Mesenchymal stem cell (in vitro differentiated cells and primary cell): ENCODE results near the gene HVCN1.
A peak's percentile ranks its signal among the peaks of the same experiment; 100 is the strongest.

Experiments used
- DNase-seq: peaks from one replicate; pipeline ENCODE4 v3.0.0-alpha.2; 2013
- H2AFZ ChIP-seq: one replicate; pipeline ENCODE4 v1.6.1; 2013; ENCODE audit warnings: low read depth, mild to moderate bottlenecking, control low read depth, inconsistent platforms, low read length, moderate library complexity
- H2AK5ac ChIP-seq: 2 replicates; pipeline ENCODE4 v1.6.1; 2013; ENCODE audit warnings: low read length, moderate library complexity, mild to moderate bottlenecking, inconsistent platforms; ENCODE audit not compliant: severe bottlenecking
- H2BK120ac ChIP-seq: one replicate; pipeline ENCODE4 v1.6.1; 2013; ENCODE audit warnings: low read depth, mild to moderate bottlenecking, inconsistent platforms, low read length, moderate library complexity
- H2BK12ac ChIP-seq, 2 experiments: one replicate each; pipeline ENCODE4 v1.6.1; 2013; ENCODE audit warnings: inconsistent platforms in 2 of 2, low read length in 2 of 2, mild to moderate bottlenecking in 2 of 2, moderate library complexity in 2 of 2, control low read depth in 1 of 2
- H2BK15ac ChIP-seq: one replicate; pipeline ENCODE4 v1.6.1; 2013; ENCODE audit warnings: mild to moderate bottlenecking, low read depth, inconsistent platforms; ENCODE audit not compliant: poor library complexity, severe bottlenecking
- H2BK5ac ChIP-seq: 2 replicates; pipeline ENCODE4 v1.6.1; 2013; ENCODE audit warnings: low read depth, mild to moderate bottlenecking, low read length, control low read depth, inconsistent platforms; ENCODE audit not compliant: poor library complexity, severe bottlenecking
- H3K14ac ChIP-seq, 2 experiments: one replicate each; pipeline ENCODE4 v1.6.1; 2013; ENCODE audit warnings: inconsistent platforms in 2 of 2, low read length in 2 of 2, control low read depth in 1 of 2, mild to moderate bottlenecking in 1 of 2, moderate library complexity in 1 of 2
- H3K18ac ChIP-seq, 2 experiments: one replicate each; pipeline ENCODE4 v1.6.1; 2013; ENCODE audit warnings: inconsistent platforms in 2 of 2, low read length in 2 of 2, control low read depth in 1 of 2, low read depth in 1 of 2, mild to moderate bottlenecking in 1 of 2
- H3K23ac ChIP-seq, 2 experiments: one replicate each; pipeline ENCODE4 v1.6.1; 2013; ENCODE audit warnings: inconsistent platforms in 2 of 2, low read length in 2 of 2, mild to moderate bottlenecking in 2 of 2, moderate library complexity in 2 of 2, control low read depth in 1 of 2
- H3K27ac ChIP-seq: 2 replicates; pipeline ENCODE4 v1.5.1; 2013; ENCODE audit warnings: mild to moderate bottlenecking, moderate library complexity, low read length, control low read depth, inconsistent platforms; ENCODE audit not compliant: poor library complexity, severe bottlenecking
- H3K27me3 ChIP-seq, 2 experiments: 2 replicates each; pipeline versions ENCODE4 v1.6.1 to v1.7.0; 2013; ENCODE audit warnings: low read length in 2 of 2, mild to moderate bottlenecking in 2 of 2, moderate library complexity in 2 of 2, control low read depth in 1 of 2, inconsistent platforms in 1 of 2; ENCODE audit not compliant: control insufficient read depth in 1 of 2, insufficient read depth in 1 of 2
- H3K36me3 ChIP-seq, 2 experiments: 2 replicates each; pipeline versions ENCODE4 v1.6.1 to v1.7.0; 2013; ENCODE audit warnings: low read length in 2 of 2, control low read depth in 1 of 2, inconsistent platforms in 1 of 2, low read depth in 1 of 2, mild to moderate bottlenecking in 1 of 2; ENCODE audit not compliant: insufficient read depth in 2 of 2, control insufficient read depth in 1 of 2
- H3K4ac ChIP-seq, 2 experiments: one replicate each; pipeline ENCODE4 v1.6.1; 2013; ENCODE audit warnings: inconsistent platforms in 2 of 2, low read length in 2 of 2, mild to moderate bottlenecking in 2 of 2, moderate library complexity in 2 of 2, control low read depth in 1 of 2, low read depth in 1 of 2
- H3K4me1 ChIP-seq: 2 replicates; pipeline ENCODE4 v1.6.1; 2013; ENCODE audit warnings: low read depth, low read length, control low read depth; ENCODE audit not compliant: control insufficient read depth, insufficient read depth
- H3K4me2 ChIP-seq: 2 replicates; pipeline ENCODE4 v1.6.1; 2013; ENCODE audit warnings: low read length, mild to moderate bottlenecking, inconsistent platforms; ENCODE audit not compliant: poor library complexity, severe bottlenecking
- H3K4me3 ChIP-seq, 2 experiments: 2 replicates each; pipeline versions ENCODE4 v1.5.1 to v1.7.0; 2013; ENCODE audit warnings: low read length in 2 of 2, mild to moderate bottlenecking in 2 of 2, control low read depth in 1 of 2, low read depth in 1 of 2; ENCODE audit not compliant: insufficient read depth in 1 of 2
- H3K79me1 ChIP-seq: replicated peaks from 2 replicates; pipeline ENCODE4 v1.6.1; 2013; ENCODE audit warnings: mild to moderate bottlenecking, control low read depth, low read length, inconsistent platforms; ENCODE audit not compliant: poor library complexity, severe bottlenecking
- H3K9ac ChIP-seq: 2 replicates; pipeline ENCODE4 v1.7.0; 2013; ENCODE audit warnings: mild to moderate bottlenecking, low read length, moderate library complexity
- H3K9me3 ChIP-seq: 2 replicates; pipeline ENCODE4 v1.7.0; 2013; ENCODE audit warnings: mild to moderate bottlenecking, low read length; ENCODE audit not compliant: control insufficient read depth
- H4K8ac ChIP-seq: one replicate; pipeline ENCODE4 v1.6.1; 2013; ENCODE audit warnings: inconsistent platforms, mild to moderate bottlenecking, low read length, moderate library complexity
- H4K91ac ChIP-seq: one replicate; pipeline ENCODE4 v1.6.1; 2013; ENCODE audit warnings: mild to moderate bottlenecking, low read length, inconsistent platforms
- WGBS: methylation state at CpG from one replicate; pipeline ENCODE4 v1.1.7; 2013; ENCODE audit warnings: mixed read lengths; 5-methylcytosine and 5-hydroxymethylcytosine counted together

Gene HVCN1

GRCh38 chr12:110669193-110669502 lies 19.8 kb downstream of the HVCN1 start:
- Histone ChIP-seq H3K27me3 (peaks cover 0 to 4% of the 10 kb centered on the region in 2 experiments), H3K36me3 (peaks cover 0 to 3% of the 10 kb centered on the region in 2 experiments), H3K27ac (no peak overlapping the region), H2BK5ac (no peak overlapping the region), H3K4me1 (no peaks in the 10 kb centered on the region), H3K9ac (no peak overlapping the region), H3K9me3 (peaks cover 17% of the 10 kb centered on the region), H4K8ac (no peak overlapping the region), H3K4ac (no peak overlapping the region), H2BK120ac (no peak overlapping the region), H2AK5ac (no peak overlapping the region), H3K18ac (no peak overlapping the region), H3K79me1 (no peaks in the 10 kb centered on the region), H2BK15ac (no peak overlapping the region), H3K23ac (no peak overlapping the region), H2AFZ (no peak overlapping the region), H3K14ac (no peak overlapping the region), H2BK12ac (no peak overlapping the region), H4K91ac (no peak overlapping the region), H3K4me2 (no peak overlapping the region), H3K4me3 (no peak overlapping the region)
- 62% methylated on average over 5 of the region's 5 CpGs for WGBS
- no peak for DNase-seq

DNA sequence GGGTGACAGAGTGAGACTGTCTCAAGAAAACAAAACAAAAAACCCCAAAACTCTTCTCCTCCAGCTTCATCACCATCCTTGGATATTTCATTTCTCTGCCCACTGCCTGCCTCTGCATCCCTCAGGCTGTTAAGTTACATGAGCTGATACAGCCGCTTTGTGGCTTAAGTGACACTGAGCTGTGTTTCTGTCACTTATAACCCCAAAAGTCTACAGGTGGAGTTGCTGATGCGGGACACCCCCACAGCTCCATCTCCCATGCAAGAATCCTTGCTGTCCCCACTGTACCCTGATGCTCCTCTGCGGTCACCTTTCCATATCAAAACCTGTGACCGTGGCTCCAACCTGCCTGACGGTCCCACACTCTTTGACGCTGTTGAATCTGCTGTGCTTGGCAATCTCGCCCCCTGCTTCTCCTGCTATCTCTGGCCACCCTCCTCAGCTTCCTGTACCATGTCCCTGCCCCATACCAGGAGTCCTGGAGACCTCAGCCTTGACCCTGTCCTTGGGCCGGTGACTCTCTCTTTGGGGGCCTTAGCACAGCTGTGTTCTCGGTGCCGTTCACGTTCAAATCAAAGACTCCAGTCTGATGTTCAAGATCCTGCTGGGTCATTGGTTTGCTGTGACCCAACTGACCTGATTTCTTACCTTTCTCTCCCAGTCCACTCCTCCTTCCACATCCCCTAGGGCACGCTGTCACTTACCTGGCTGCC lies 20.3 kb downstream of the HVCN1 start:
- Histone ChIP-seq H2BK12ac (no peak overlapping the region), H3K4me3 (no peak overlapping the region), H3K23ac (no peak overlapping the region), H2BK5ac (no peak overlapping the region), H3K9ac (no peak overlapping the region), H2BK120ac (no peak overlapping the region), H3K79me1 (no peaks in the 10 kb centered on the region), H4K8ac (no peak overlapping the region), H2AK5ac (no peak overlapping the region), H3K18ac (no peak overlapping the region), H3K9me3 (peaks cover 20% of the 10 kb centered on the region), H3K27ac (no peak overlapping the region), H2AFZ (no peak overlapping the region), H2BK15ac (no peak overlapping the region), H3K4me1 (no peaks in the 10 kb centered on the region), H3K27me3 (peaks cover 0 to 4% of the 10 kb centered on the region in 2 experiments), H3K4ac (no peak overlapping the region), H3K4me2 (no peak overlapping the region), H3K14ac (no peak overlapping the region), H4K91ac (peak overlapping the region; percentile 5), H3K36me3 (peaks cover 0 to 3% of the 10 kb centered on the region in 2 experiments)
- WGBS: 89% methylated on average over 12 of the region's 12 CpGs
- no peak for DNase-seq

DNA sequence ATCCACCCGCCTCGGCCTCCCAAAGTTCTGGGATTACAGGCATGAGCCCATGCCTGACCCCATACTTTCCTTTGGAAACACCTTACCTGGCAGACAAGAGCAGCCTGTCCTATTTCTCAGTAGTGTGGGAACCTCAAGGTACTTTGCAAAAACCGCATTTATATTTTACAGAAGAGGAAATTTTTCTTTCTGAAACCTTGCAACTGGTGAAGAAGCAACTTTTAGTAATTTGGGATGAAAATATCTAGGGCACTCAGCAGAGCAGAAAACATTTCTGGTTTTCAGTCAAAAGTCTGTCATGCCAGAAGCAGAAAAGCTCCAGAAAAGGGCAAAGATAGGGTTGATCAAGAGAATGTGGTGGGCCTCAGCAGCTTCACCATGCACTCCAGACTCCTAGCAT lies 21.2 kb downstream of the HVCN1 start:
- no peak for DNase-seq
- Histone ChIP-seq H3K23ac (no peak overlapping the region), H2AK5ac (no peak overlapping the region), H3K14ac (no peak overlapping the region), H3K27me3 (peaks cover 0 to 4% of the 10 kb centered on the region in 2 experiments), H2BK5ac (no peak overlapping the region), H2BK120ac (no peak overlapping the region), H4K8ac (no peak overlapping the region), H2BK12ac (no peak overlapping the region), H3K9me3 (peaks cover 20% of the 10 kb centered on the region), H2AFZ (no peak overlapping the region), H3K36me3 (peaks cover 0 to 3% of the 10 kb centered on the region in 2 experiments), H3K4me1 (no peaks in the 10 kb centered on the region), H3K4ac (no peak overlapping the region), H3K18ac (no peak overlapping the region), H3K27ac (no peak overlapping the region), H4K91ac (no peak overlapping the region), H3K79me1 (no peaks in the 10 kb centered on the region), H2BK15ac (no peak overlapping the region), H3K4me3 (no peak overlapping the region), H3K9ac (no peak overlapping the region), H3K4me2 (no peak overlapping the region)
- 93% methylated on average over 3 of the region's 3 CpGs for WGBS

GRCh38 chr12:110666892-110667291 lies 22.0 kb downstream of the HVCN1 start:
- H3K4me3 ChIP-seq: no peak overlapping the region
- no peak overlapping the region for H4K91ac ChIP-seq
- H3K4me1 ChIP-seq: no peaks in the 10 kb centered on the region
- DNase-seq: no peak
- no peak overlapping the region for H3K14ac ChIP-seq
- no peak overlapping the region for H3K4me2 ChIP-seq
- H2BK5ac ChIP-seq: no peak overlapping the region
- no peak overlapping the region for H3K23ac ChIP-seq
- no peaks in the 10 kb centered on the region for H3K79me1 ChIP-seq
- H3K4ac ChIP-seq: no peak overlapping the region
- WGBS: 94% methylated on average over 6 of the region's 6 CpGs
- peaks cover 20% of the 10 kb centered on the region for H3K9me3 ChIP-seq
- H2AFZ ChIP-seq: no peak overlapping the region
- no peak overlapping the region for H2AK5ac ChIP-seq
- H3K36me3 ChIP-seq: peaks cover 0 to 3% of the 10 kb centered on the region in 2 experiments
- peaks cover 0 to 4% of the 10 kb centered on the region in 2 experiments for H3K27me3 ChIP-seq
- H2BK120ac ChIP-seq: no peak overlapping the region
- no peak overlapping the region for H3K9ac ChIP-seq
- no peak overlapping the region for H2BK15ac ChIP-seq
- no peak overlapping the region for H3K18ac ChIP-seq
- H4K8ac ChIP-seq: no peak overlapping the region
- no peak overlapping the region for H2BK12ac ChIP-seq
- H3K27ac ChIP-seq: no peak overlapping the region
